GM19395 (cell line): ENCODE data around the gene FIBCD1.
"Not testable (repeated sequence)": the region's sequence is repeated elsewhere in the genome, so short reads cannot be mapped to it uniquely, and the experiment has no call there.

Source experiments
- ATAC-seq: cut with Tn5 transposase; IDR thresholded peaks from one replicate; pipeline ENCODE4 v1.9.1; 2021; ENCODE audit warnings: mild to moderate bottlenecking, moderate library complexity; ENCODE audit not compliant: unreplicated experiment

The FIBCD1 gene

DNA sequence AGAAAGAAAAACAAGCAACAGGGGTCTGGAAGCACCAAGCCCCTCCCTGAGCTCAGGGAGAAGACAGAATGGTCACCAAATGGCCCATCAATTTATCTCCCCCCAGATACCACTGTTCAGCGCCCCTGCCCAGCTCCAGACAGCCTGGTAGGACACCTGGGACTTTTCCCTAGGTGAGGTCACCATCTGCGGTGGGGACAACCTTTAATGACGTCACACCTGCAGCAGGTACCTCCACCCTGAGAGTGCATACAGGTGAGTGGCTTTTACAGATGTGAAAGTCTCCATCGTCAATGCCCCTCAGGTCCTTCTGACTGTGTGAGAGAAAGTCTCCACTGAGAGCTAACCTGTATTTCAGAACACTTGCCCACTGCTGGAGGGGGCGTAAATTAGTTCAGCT lies 35.6 kb upstream of the FIBCD1 start:
- no peak for ATAC-seq

DNA sequence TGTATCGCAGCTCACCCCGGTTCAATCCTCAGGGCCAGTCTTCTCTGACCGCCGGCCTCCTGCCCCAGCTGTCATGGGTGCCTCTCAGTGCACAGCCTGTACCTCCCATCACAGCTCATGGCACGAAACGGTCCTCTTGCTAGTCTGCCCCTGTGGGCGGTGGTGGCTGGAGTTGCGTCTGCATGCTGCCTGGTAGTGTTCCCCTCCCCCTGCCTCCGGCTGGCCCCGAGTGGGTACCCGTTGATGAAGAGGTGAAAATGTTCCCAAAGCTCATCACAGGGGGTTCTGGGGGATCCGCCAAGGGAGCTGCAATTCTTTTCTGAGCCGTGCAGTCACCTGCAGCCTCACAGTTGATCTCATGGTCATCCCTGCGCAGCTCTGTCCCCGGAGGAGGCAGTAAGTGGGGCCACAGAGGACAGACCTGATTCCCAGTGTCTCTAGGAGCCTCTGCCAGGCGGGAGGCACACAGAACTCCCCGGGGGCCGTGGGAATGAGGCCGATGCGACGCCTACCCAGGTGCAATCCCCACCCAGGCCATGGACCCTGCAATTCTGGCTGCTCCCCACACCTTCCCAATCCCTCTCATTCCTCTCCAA lies 34.7 kb upstream of the FIBCD1 start:
- no peak for ATAC-seq

DNA sequence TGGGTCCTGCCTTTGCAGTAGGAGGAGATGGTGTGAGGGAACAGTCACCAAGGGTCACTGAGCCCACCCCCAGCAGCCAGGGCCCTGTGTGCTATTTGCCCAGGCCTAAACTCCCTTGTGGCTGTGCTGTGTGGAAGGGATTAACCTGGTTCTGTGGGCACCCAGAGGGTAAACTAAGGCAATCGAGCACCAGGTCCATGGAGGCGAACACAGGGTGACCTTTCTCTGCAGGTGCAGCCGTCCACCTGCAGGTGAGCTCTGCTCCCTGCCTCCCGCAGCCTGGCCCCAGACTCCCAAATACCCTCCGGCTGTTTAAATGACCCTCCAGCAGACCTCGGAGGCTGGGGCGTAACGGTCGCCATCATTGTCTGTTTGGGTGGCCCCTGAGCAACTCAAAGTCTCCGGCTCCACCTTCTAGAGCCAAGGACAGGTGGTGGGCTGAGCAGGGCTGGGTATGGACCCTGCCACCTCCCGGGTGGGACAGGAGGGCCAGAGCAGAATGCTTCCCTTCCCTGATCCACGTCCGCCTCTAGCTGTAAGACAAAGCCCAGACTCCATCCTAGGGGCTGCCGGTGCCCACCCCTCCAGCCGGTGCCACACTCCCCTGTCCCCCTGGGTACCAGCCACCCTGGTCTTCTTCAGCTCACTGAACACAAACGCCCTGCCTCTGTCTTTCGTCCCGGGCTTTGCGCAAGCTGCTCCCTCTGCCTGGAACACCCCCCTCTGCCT lies 34.1 kb upstream of the FIBCD1 start:
- no peak for ATAC-seq

DNA sequence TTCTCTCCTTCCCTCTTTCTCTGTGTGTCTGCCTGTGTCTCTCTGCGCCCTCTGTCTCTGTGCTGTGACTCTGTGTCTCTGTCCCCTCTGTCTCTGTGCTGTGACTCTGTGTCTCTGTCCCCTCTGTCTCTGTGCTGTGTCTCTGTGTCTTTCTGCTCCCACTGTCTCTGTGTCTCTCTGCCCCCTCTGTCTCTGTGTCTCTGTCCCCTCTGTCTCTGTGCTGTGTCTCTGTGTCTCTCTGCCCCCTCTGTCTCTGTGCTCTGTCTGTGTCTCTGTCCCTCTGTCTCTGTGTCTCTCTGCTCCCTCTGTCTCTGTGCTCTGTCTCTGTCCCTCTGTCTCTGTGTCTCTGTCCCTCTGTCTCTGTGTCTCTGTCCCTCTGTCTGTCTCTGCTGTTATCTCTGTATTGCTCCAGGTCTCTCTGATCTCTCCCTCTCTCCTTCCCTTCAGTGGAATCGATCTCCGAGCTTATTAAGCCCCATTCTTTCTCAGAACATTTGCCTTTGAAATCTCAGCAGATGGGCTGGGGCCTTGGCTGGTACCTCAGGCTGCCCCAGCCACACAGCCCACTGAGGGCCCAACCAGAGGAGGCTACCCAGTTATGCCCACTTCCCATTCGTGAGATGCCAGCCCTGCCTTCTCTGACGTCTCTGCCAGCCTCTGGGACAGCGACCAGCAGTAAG lies 33.4 kb upstream of the FIBCD1 start:
- no peak for ATAC-seq

- ATAC-seq, result no peak
Measured at GRCh38 chr9:130971294-130971849, 32.3 kb upstream of the FIBCD1 start.

DNA sequence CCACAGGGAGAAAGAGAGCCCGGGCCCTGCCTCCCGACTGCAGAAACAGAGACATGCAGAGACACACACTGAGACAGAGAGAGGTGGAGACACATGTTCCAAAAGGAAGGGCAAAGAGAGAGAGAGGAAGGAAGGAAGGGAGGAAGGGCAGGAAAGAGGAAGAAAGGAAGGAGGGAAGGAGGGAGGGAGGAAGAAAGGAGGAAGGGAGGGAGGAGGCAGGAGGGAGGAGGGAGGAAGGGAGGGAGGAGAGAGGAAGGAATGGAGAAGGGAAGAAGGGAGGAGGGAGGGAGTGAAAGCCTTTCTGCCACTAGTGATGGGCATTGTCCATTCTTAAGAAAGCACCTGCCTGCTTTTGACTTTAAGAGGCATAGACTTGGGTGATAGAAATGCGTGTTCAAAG lies 31.8 kb upstream of the FIBCD1 start:
- no peak for ATAC-seq

- no peak for ATAC-seq
Measured at GRCh38 chr9:130970052-130970451, 31.0 kb upstream of the FIBCD1 start.

- ATAC-seq, result no peak
Measured at GRCh38 chr9:130965680-130966079, 26.6 kb upstream of the FIBCD1 start.

- no peak for ATAC-seq
Measured at GRCh38 chr9:130963916-130964315, 24.9 kb upstream of the FIBCD1 start.

GRCh38 chr9:130963337-130963908 lies 24.4 kb upstream of the FIBCD1 start:
- ATAC-seq, result no peak

DNA sequence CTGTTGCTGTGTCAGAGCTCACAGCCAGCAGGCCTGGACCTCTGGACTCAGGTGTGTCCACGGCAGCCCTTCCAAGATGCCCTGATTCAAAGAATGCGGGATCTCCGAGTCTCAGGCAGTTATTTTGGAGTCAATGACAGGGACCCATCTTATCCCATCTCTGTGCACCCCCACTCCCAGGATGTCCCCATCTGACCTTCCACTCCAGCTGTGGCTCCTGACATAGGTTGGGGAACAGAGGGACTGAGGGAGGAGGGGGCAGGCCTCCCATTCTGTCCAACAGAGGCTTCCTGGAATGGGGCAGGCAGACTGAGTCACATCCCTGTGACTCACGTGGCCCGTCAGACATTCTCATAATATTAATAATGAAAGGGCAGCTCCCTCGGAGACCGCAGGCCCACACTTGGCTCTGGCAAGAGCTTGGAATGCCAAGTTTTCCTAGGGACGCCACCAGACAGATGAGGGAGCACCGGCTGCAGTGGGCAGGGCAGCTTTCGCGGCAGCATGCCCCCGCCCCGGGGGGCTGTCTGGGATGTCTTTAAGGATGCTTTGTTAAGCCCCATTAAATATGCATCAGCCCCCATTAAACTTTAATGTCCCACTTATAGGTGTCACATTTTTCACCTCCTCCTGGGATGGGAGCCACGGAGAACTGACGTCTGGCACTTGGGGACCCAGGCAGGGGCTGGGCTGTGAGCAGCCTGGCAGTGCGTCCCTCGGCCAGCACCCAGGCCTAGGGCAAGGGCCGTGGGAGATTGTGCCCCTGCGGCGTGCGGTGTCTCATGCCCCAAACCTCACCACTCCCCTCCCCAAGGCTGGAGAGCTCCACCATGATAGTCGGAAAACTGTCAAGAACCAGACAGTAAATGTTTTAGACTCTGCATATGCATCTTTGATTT lies 23.6 kb upstream of the FIBCD1 start:
- ATAC-seq, result no peak

- ATAC-seq, result no peak
Measured at GRCh38 chr9:130961511-130962300, 22.7 kb upstream of the FIBCD1 start.

DNA sequence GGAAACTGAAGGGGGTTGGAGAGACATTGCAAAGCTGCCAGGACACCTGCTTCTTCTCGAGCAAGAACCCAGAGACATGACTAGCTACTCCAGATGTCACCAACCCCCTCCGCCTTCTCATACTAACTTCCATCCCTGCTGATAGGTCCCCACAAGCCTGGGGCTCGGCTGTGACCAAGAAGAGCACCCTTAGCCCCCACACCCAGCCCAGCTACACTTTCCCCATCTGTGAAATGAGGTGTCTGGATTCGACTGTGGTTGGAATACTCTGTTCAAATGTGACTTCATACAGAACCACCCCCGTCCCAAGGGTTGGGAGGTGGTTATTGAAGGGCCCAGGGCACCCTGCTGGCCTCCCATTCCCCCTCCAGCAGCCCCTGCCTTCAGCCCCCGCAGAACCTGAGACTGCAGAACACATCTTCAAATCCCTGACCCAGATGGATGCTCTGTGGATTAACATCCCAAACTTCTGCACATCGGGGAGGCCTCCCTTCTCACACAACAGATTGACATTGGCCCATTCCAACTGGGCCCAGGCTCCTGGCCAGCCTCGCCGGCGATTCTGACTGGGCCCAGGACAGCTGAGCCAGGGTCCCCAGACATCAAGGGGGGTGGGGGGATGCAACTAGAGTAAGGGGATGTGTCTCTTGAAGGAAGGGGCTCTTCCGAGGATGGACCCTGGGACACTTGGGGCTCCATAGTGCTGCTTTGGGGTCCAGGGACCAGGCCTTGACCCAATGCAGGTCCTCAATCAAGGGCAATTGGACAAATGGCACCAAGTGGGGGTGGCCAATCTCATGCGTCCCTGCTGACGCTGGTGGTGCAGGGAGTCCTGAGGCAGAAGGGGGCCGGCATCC lies 21.7 kb upstream of the FIBCD1 start:
- ATAC-seq, result no peak

- no peak for ATAC-seq
Measured at GRCh38 chr9:130959809-130960334, 20.8 kb upstream of the FIBCD1 start.

- ATAC-seq, result not testable (repeated sequence)
Measured at GRCh38 chr9:130958564-130958963, 19.5 kb upstream of the FIBCD1 start.

DNA sequence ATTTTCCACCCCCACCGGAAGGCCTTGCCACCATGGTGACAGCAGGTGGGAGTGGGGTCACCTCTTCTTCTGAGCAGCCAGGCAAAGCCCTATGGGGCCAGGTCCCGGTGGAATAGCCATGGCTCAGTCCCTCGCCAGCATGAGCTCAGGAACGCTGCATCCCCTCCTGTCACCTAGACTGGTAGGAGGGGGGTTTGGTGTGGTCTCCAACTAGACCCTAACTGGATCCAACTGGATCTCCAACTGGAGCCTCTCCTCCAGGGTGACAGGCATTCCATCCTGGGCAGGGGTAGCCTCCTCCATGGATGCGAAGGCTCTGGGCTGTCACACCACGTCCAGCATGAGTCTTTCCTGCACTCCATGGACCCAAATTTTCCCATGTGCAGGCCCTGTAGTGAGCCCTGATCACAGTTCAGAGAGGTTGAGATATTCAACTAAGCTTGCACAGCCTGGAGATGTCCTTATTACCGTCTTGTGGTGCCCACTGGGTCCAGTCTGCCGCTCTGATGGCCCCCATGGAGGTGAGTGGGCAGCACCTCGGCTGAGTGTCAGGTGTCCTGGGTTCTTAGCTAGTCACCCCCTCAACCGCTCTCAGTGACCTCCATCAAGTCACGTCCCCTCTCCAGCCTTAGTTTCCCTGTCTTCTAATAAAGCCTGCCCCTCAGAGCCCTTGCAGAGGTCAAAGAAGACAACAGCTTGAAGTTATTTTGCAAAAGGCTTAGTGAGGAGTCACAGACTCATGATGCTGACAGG lies 18.6 kb upstream of the FIBCD1 start:
- no peak for ATAC-seq

DNA sequence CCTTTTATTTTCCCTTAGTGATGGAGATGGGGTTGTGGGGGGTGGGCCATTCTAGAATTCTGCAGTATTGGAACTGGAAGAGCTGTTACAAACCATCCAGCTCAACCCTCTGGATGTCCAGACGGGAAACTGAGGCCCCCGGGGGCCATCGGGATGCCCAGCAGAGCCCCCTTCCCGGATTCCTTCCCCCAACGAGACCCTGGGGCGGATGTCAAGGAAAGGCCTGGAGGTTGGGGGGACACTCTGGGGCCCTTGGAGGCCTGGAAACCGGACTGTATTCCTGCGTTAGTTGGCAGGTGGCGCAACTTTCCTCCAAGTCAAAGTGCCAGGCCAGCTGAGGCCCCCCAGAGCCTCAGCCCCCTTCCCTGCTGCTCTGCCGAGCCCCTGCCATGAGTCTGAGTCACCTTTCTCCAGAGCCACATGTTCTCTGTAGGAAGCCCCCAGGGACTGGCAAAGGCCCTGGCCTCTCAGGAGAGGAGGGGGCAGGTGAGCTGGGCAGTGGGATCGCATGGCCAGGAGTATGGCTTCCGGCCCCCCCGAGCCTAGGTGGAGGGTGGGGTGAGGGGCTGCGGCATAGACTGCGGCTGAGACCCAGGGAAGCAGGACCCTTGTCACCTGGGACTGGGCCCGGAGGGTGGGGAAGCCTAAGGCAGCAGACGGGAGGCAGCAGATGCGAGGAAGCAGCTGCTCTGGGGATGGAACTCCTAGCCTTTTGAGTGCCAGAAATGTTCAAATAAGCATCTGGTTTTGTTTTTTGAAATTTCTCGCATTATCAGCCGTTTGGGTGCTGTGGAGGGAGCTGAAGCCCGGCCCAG lies 17.8 kb upstream of the FIBCD1 start:
- ATAC-seq, result no peak
